K562 (cell line): ENCODE results near the gene ITGA3. TPM values are rescaled to one million over a fixed set of nuclear protein-coding genes. Genes with fewer than 3 reads are reported as not detected.
A peak's percentile ranks its signal among the peaks of the same experiment; 100 is the strongest.

ENCODE experiments used
- ATAC-seq: fragments of 200-7000 bp; cut with Tn5 transposase; 3 replicates; pipeline ENCODE4 v1.9.1; 2020; ENCODE audit warnings: moderate library complexity
- BruUV-seq: library from RNA; stranded (reverse); fragments of 400-500 nt; replicated peaks from 2 replicates; lab custom pipeline; 2021; lab: Mats Ljungman, UMichigan
- CTCF ChIA-PET: fragments of 300-600 bp; formaldehyde crosslinking; extraction: SDS; loops from one replicate; lab custom pipeline; 2021; ENCODE audit warnings: low intra/inter-chr PET ratio; lab: Yijun Ruan, JAX
- POLR2A ChIA-PET: fragments of 300-600, 350-650 bp; sonication (Branson Sonifier 250); formaldehyde crosslinking; extraction: SDS; loops from one replicate; lab custom pipeline; 2021; ENCODE audit warnings: antibody characterized with exemption, inconsistent platforms; lab: Yijun Ruan, JAX
- DNase-seq, 4 experiments: peaks; one replicate each; pipeline versions ENCODE4 v3.0.0 to v3.0.0-alpha.2; 2011 to 2018; ENCODE audit warnings: low spot score in 3 of 4, mixed read lengths in 3 of 4; ENCODE audit errors: extremely low read depth in 1 of 4
- FAIRE-seq: peaks from 2 replicates; lab custom pipeline; 2011; peaks lifted over from hg19 to GRCh38; lab: Jason Lieb, UNC
- H2AFZ ChIP-seq: 2 replicates; pipeline ENCODE4 v1.6.0; 2011; ENCODE audit warnings: low read depth, low read length, control low read depth, inconsistent platforms
- H3K27ac ChIP-seq: fragments of 200-600 bp; 3 replicates; pipeline ENCODE4 v1.8.0; 2011; ENCODE audit warnings: low read depth, mild to moderate bottlenecking, control low read depth, inconsistent platforms, low read length, moderate library complexity, mixed read lengths; ENCODE audit errors: extremely low read depth
- H3K27me3 ChIP-seq, 2 experiments: fragments of 300-600 bp in 1 of 2; 2 replicates in 1 of 2; 3 replicates in 1 of 2; pipeline versions ENCODE4 v1.6.0 to v1.8.0; 2011; ENCODE audit warnings: inconsistent platforms in 2 of 2, low read length in 2 of 2, mild to moderate bottlenecking in 1 of 2, mixed read lengths in 1 of 2, moderate library complexity in 1 of 2; ENCODE audit not compliant: control insufficient read depth in 2 of 2, insufficient read depth in 2 of 2
- H3K36me3 ChIP-seq: fragments of 300-600 bp; 3 replicates; pipeline ENCODE4 v1.8.0; 2011; ENCODE audit warnings: mild to moderate bottlenecking, low read length, inconsistent platforms; ENCODE audit not compliant: control insufficient read depth, insufficient read depth
- H3K4me1 ChIP-seq, 2 experiments: fragments of 200-600 bp in 1 of 2; replicated peaks in 1 of 2; 2 replicates in 1 of 2; 3 replicates in 1 of 2; pipeline versions ENCODE4 v1.5.1 to v1.8.0; 2011; ENCODE audit warnings: inconsistent platforms in 2 of 2, low read length in 2 of 2, mild to moderate bottlenecking in 1 of 2, mixed read lengths in 1 of 2, moderate library complexity in 1 of 2; ENCODE audit not compliant: control insufficient read depth in 2 of 2, insufficient read depth in 2 of 2
- H3K4me2 ChIP-seq: 2 replicates; pipeline ENCODE4 v1.6.1; 2011; ENCODE audit warnings: low read length, control low read depth, inconsistent platforms, mixed read lengths; ENCODE audit not compliant: insufficient read depth
- H3K4me3 ChIP-seq: fragments of 200-600 bp; sonication (generic), shearing (Covaris generic); 2 replicates; pipeline ENCODE4 v1.5.1; 2016; ENCODE audit warnings: control low read depth, inconsistent platforms
- H3K79me2 ChIP-seq: fragments of 200-600 bp; 3 replicates; pipeline ENCODE4 v1.8.0; 2011; ENCODE audit warnings: low read length, inconsistent platforms; ENCODE audit not compliant: control insufficient read depth, insufficient read depth
- H3K9ac ChIP-seq, 2 experiments: 2 replicates each; pipeline versions ENCODE4 v1.6.0 to v1.6.1; 2011; ENCODE audit warnings: low read depth in 2 of 2, low read length in 2 of 2, control low read depth in 1 of 2, inconsistent platforms in 1 of 2, mild to moderate bottlenecking in 1 of 2, mixed read lengths in 1 of 2; ENCODE audit not compliant: insufficient read depth in 1 of 2
- H3K9me1 ChIP-seq: one replicate; pipeline ENCODE4 v1.6.0; 2011; ENCODE audit warnings: inconsistent platforms, mild to moderate bottlenecking, low read length, moderate library complexity; ENCODE audit not compliant: control insufficient read depth, insufficient read depth
- H3K9me3 ChIP-seq: replicated peaks from 2 replicates; pipeline ENCODE4 v1.5.1; 2011; ENCODE audit warnings: low read depth, low read length, inconsistent platforms; ENCODE audit not compliant: control insufficient read depth, insufficient read depth
- H4K20me1 ChIP-seq: replicated peaks from 2 replicates; pipeline ENCODE4 v1.6.1; 2011; ENCODE audit warnings: low read length, inconsistent platforms, mixed read lengths; ENCODE audit not compliant: control insufficient read depth, insufficient read depth
- KDM1A ChIP-seq, 2 experiments: fragments of 450-650 bp; IDR thresholded peaks; 2 replicates each; pipeline ENCODE4 v1.6.1; 2016; ENCODE audit warnings: mild to moderate bottlenecking in 2 of 2
- WGBS: fragments of 100-300 bp; shearing (Covaris generic); methylation state at CpG from one replicate; pipeline ENCODE4 v1.1.6; 2016; ENCODE audit warnings: low coverage, mixed read lengths; ENCODE audit not compliant: insufficient coverage; ENCODE audit errors: missing lambda C conversion rate; 5-methylcytosine and 5-hydroxymethylcytosine counted together
- in situ Hi-C: fragments of 300-500 bp; cut with MboI; formaldehyde crosslinking; loops from 4 replicates; pipeline ENCODE4 v1.15.0; 2018; ENCODE audit warnings: inconsistent platforms, mixed read lengths
- intact Hi-C: fragments of 100-400 bp; cut with micrococcal nuclease; formaldehyde crosslinking; loops from 2 replicates; pipeline ENCODE4 v1.14.2; 2022
- polyA plus RNA-seq, 8 experiments: library from polyadenylated mRNA; depleted of rRNA in 4 of 8; stranded (reverse) in 5 of 8; unstranded in 3 of 8; fragments of >200 nt; fragmentation: Nextera tagmentation in 2 of 8; fragmentation: Illumina TruSeq in 1 of 8; extraction: Ambion mirVana in 2 of 8; extraction: Trizol in 1 of 8; gene quantifications; 2 replicates each; pipeline versions ENCODE4 v1.2.1 to v1.2.3, GENCODE V29; 2011 to 2014; ENCODE audit warnings: inconsistent platforms in 1 of 8, missing spikeins in 1 of 8
- total RNA-seq, 7 experiments: library from RNA; depleted of rRNA in 6 of 7; stranded (reverse); fragments of >200 nt in 6 of 7; fragmentation: Illumina TruSeq in 2 of 7; extraction: Trizol in 2 of 7; gene quantifications; 2 replicates each; pipeline versions ENCODE4 v1.2.1 to v1.2.3, GENCODE V29; 2011 to 2021; ENCODE audit warnings: low replicate concordance in 1 of 7
- TF ChIP-seq, protein P1 (sequence below): fragments of 450-650 bp; formaldehyde crosslinking; conservative IDR thresholded peaks from 2 replicates; pipeline ENCODE4 v1.4.0; 2022; ENCODE audit warnings: mild to moderate bottlenecking, missing genetic modification characterization

ITGA3 gene
- total and polyA plus RNA-seq, 9 of the 15 experiments (the other 6 are each of a cell fraction or from before 2014, with no cell fraction given) = 0.03 to 0.75 (median 0.14) TPM; not detected in 2

DNA sequence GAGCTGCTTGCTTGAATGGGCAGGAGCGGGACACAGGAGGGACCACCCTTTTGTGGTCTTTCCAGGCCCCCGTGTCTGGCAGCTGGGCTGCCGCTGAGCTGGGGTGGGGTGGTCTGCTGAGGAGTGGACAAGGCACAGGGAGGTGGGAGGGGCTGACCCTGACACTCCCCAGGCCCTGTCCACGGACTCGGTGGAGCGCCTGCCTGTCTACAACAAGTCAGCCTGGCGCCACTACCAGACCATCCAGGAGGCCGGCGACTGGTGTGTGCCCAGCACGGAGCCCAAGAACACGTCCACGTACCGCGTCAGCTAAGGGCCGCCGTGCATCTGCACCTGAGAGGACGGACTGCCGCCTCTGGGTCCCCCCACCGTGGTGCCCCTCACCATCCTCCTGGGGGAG, 53.9 kb downstream of the ITGA3 start:
- H3K9ac ChIP-seq = peak overlapping the region in 1 of 2 experiments; percentile 69; a peak in 2 of 4 replicates
- ChIA-PET CTCF (no interaction called here), POLR2A (interaction anchor here (0.9 to 1.3 kb wide), 2 partner anchors 9 to 49 kb away, joined by 3 to 4 read pairs; no protein-coding TSS in a partner anchor)
- peaks cover 0 to 16% of the 10 kb centered on the region in 2 experiments; a peak in 2 of 5 replicates for H3K27me3 ChIP-seq
- H3K9me3 ChIP-seq = no peaks in the 10 kb centered on the region
- intact Hi-C loops (no loop called here), in situ Hi-C loops (no loop called here)
- H2AFZ ChIP-seq = no peak overlapping the region
- ATAC-seq = no peak
- no peaks in the 10 kb centered on the region for H3K9me1 ChIP-seq
- H3K4me3 ChIP-seq = no peak overlapping the region
- H3K36me3 ChIP-seq = no peaks in the 10 kb centered on the region
- no peak overlapping the region for H3K4me2 ChIP-seq
- DNase-seq = no peak
- TF ChIP-seq KDM1A (IDR thresholded peaks at IDR 0.05) = peak in 1 of 2 experiments; percentile 25; a peak in 1 of 4 replicates
- TF ChIP-seq, protein P1, sequence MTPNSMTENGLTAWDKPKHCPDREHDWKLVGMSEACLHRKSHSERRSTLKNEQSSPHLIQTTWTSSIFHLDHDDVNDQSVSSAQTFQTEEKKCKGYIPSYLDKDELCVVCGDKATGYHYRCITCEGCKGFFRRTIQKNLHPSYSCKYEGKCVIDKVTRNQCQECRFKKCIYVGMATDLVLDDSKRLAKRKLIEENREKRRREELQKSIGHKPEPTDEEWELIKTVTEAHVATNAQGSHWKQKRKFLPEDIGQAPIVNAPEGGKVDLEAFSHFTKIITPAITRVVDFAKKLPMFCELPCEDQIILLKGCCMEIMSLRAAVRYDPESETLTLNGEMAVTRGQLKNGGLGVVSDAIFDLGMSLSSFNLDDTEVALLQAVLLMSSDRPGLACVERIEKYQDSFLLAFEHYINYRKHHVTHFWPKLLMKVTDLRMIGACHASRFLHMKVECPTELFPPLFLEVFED = no peak
- H4K20me1 ChIP-seq = no peaks in the 10 kb centered on the region; the same call in 1 of the 2 replicates
- no peaks in the 10 kb centered on the region for H3K79me2 ChIP-seq
- WGBS = 46% methylated on average over 13 of the region's 19 CpGs
- H3K27ac ChIP-seq = no peak overlapping the region
- no peak for FAIRE-seq
- no TSS peak for BruUV-seq
- peaks cover 8 to 37% of the 10 kb centered on the region in 2 experiments for H3K4me1 ChIP-seq
